ENCODE measurements around the gene DBNDD1.

DBNDD1 gene

DNA sequence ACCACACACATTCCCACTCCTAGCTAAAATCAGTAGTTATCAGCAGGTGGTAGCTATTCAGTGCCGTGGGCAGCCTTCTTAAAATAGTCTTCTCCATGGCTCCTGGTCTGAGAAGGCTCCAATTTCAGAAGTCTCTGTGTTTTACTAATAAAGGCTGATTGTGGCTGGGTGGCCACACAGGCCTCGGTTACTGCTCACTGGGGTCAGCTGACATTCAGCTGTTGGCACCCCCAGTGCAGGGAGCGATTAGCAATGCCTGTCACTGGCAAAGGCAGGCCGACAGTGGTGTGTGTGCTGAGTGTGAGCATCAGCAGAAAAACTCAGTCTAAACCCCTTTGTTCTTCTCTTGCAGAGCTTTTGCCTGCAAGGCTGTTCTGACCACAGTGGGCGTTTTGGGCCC, 16.6 kb upstream of the DBNDD1 start:
- no peak for DNase-seq (ENCODE audit: low spot score)

- no peak for DNase-seq (ENCODE audit: low spot score)
These were observed 15.2 kb upstream of the DBNDD1 start for GRCh38 chr16:90034504-90034903.

DNA sequence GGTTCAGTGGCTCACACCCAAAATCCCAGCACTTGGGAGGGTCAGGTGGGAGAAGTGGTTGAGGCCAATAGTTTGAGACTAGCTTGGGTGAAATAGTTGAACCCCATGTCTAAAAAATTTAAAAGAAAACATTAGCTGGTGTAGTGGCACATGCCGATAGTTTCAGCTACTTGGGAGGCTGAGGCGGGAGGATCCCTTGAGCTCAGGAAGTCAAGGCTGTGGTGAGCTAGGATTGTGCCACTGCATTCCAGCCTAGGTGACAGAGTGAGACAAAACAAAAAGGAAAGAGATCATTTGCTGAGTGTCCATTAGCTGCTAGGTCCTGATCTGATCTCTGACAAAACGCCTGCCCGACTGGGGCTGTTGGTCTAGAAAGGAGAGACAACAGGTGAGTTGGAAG, 14.1 kb upstream of the DBNDD1 start:
- no peak for DNase-seq (ENCODE audit: low spot score)

GRCh38 chr16:90032674-90033331, 13.5 kb upstream of the DBNDD1 start:
- no peak for DNase-seq (ENCODE audit: low spot score)

GRCh38 chr16:90031931-90032673, 12.8 kb upstream of the DBNDD1 start:
- DNase-seq (ENCODE audit: low spot score) = no peak

DNA sequence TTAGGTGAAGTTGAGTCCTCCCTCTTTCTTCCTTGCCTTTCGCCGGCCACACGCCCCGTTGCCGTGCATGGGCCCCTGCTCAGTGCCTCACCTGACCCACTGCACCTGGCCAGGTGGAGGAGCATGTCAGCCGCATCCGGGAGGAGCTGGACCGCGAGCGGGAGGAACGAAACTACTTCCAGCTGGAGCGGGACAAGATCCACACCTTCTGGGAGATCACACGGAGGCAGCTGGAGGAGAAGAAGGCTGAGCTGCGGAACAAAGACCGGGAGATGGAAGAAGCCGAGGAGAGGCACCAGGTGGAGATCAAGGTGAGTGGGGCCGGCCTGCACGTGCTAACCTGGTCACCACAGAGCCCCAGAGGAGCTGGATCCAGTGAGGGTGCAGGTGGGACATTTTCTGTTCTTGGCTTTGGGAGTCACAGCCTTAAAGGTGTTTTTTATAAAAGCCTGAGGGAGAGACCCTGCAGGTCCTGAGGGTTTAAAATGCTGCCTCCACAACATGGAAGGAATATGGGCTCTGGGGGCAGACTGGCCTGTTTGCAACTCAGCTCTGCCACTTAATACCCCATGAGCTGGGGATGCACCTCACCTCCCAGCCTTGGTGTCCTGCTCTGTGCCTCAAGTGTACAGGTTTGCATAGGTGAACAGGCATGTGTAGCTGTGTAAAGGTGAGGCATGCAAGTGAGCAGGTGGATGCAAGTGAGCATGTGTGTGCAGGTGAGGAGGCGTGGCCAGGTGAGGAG, 12.1 kb upstream of the DBNDD1 start:
- no peak for DNase-seq (ENCODE audit: low spot score)

DNA sequence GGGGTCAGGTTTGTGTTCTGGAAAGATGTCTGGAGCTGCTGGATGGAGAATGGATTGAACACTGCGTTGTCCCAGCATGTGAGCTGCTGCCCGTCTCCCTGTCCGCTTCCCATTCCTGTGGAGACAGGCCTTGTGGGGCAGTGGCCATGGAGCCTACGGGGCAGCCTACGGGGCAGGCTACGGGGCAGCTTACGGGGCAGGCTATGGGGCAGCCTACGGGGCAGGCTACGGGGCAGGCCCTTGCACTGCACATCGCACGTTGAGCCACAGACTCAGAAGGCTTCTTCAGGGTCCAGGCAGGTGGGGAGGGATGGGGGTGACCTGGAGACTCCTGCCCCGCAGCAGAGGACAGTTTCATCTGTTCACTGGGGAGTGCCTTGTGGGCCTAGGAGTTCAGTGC, 9.7 kb upstream of the DBNDD1 start:
- DNase-seq (ENCODE audit: low spot score) = no peak

GRCh38 chr16:90027611-90028010, 8.4 kb upstream of the DBNDD1 start:
- DNase-seq (ENCODE audit: low spot score) = no peak

- peak; percentile 14 for DNase-seq (ENCODE audit: low spot score)
These were observed 6.9 kb upstream of the DBNDD1 start for GRCh38 chr16:90026135-90026534.

DNA sequence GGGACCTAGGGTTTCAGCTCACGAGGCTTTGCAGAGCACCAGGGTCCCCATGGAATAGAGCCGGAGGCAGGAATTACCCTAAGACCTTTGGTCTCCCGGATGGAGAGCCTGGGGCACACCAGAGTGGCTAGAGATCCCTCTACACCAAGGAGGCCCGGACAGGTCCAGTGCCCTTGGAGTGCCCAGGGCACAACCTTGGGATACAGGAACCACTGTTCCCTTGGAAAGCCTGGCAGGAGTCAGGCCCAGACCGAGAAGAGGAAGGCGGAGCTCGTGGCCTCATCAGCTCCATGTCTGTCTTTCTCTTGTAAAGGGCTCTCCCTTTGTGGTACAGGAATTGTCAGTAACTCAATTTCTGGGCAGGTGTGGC, 3.8 kb upstream of the DBNDD1 start:
- DNase-seq (ENCODE audit: low spot score) = no peak

GRCh38 chr16:90022209-90023077, 3.2 kb upstream of the DBNDD1 start:
- DNase-seq (ENCODE audit: low spot score) = peak; percentile 83

DNA sequence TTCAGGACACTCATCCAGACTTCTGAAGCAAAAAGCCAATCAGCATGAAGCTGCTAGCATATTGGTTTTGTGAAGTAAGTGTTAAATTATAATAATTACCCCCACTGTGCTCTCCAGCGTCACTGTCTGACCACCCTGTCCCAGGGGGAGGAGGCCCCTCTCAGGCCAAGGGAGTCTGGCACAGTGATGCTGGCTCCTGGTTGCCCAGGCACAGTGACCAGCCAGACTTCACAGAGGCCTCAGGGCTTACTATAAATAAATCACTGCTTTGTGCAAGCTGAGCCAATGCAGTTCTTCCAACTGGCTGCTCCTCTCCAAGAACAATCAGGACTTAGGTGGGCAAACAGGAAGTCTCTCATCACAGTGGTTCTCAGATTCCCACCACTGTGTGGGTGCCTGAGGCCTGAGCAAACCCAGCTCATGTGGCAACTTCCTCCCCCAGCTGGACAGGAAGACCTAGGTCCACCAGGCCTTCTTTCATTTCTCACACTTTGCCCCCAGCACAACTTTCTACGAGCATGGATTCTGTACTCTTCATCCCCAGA, 1.7 kb upstream of the DBNDD1 start:
- DNase-seq (ENCODE audit: low spot score) = no peak

GRCh38 chr16:90020260-90020837, 1.1 kb upstream of the DBNDD1 start:
- DNase-seq (ENCODE audit: low spot score) = no peak

- DNase-seq (ENCODE audit: low spot score) = no peak
These were observed 445 bp upstream of the DBNDD1 start for GRCh38 chr16:90019543-90020259.

DNA sequence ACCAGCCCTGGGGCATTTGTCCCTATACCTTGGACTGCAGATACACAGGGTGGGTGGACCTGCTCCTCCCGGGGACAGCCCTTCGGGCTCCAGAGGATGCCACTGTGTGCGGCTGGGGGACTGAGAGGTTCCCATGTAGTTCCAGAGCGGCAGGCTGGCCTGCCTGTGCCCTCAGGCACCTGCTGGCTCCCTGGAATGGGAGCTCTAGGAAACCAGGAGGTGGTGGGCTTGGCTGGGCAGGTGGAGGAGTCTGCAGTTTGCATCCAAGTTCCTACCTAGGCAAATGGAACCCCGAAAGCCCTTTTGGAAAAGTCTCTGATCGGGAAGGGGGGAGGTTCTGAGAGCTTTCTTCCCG, 982 bp downstream of the DBNDD1 start:
- DNase-seq (ENCODE audit: low spot score) = no peak

DNA sequence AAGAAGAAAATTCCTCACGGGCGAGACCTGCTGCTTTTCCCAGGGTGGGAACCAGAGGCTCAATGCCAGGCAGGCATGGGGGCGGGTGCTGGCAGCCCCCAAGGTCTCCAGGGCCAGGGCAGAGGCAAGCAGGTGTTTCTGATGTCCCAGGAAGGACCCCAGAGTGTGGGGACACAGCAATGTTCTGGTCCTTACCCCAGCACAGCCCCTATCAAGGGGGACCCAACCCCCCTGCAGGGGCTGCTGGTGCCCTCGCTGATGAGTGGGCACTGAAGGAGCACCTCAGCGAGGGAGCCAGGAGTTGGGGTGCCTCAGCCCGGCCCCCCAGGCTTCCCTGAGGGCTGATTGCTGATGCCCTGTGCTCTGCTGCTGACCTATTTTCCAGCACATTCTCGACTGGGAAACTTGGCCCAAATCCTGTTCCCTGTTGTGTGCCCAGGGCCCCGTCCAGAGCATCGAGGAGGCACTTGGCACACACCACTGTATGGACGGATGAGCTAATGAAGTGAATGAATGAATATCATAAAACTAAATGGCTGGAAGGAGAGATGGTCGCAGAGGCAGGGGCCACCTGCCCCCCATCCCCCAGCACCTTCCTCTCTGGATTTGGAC, 2.8 kb downstream of the DBNDD1 start:
- no peak for DNase-seq (ENCODE audit: low spot score)

DNA sequence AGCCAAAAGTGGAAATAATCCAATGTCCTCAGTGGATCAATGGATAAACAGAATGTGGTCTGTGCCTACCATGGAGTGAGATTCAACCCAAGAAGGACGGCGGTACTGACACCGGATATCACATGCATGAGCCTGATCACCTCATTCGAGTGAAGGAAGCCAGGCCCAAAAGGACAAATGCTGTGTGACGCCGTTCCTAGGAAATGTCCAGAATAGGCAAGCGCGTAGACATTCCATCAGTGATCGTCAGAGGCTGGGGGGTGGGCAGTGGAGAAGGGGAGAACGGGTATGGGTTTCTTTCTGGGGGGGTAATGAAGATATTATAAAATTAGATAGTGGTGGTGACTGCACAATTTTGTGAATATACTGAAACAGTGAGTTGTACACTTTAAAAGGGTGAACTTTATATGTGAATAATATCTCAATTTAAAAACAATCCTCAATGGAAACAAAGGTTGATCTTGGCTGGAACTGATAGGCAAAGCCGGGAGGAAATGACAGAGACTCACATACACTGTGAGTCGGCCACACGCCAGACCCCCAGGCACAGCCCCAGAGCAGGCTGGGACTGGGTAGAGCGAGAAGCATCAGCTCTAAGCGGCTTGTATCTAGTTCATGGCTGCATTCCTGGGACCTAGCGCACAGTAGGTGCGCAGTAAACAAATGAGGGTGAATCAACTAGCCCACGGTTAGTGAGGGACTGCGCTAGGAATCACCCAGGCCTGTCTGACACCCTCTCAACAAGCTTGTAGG, 3.5 kb downstream of the DBNDD1 start:
- no peak for DNase-seq (ENCODE audit: low spot score)

DNA sequence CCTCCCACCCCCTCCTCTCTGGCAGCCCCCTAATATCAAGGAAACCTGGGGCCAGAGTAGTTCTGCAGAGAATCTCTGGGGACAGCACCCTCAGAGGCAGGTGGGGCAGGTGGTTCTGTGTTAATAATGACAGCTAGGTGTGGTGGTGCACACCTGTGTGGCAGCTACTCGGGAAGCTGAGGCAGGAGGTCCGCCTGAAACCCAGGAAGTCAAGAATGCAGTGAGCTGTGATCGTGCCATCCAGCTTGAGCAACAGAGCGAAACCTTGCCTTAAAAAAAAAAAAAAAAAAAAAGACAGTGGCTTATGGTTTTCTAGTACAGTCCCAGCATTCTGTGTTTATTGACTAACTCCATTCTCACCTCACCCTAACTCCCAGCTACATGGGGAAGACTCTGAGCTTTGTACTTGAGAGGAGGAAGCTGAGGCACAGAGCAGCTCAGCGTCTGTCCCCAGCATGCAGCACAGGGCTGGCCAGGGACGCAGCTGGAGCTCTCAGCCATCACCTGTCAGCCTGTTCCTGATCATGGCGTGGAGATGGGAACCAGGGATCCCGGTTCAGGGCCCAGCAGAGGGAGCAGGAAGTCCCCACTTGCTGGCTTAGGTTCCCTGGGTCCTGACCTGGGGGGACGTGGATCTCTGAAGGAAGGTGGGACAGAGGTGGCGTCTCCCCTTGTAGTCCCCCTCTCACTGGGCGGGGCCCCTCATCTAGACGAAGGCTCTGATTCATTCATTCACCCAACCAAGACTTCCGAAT, 6.1 kb downstream of the DBNDD1 start:
- no peak for DNase-seq (ENCODE audit: low spot score)

GRCh38 chr16:90011908-90012501, 7.3 kb downstream of the DBNDD1 start:
- no peak for DNase-seq (ENCODE audit: low spot score)

Measured in SW480 (cell line).